Neural progenitor cell (in vitro differentiated cells): ENCODE results near the gene LIPC.

Experiments used
- CTCF ChIP-seq: fragments of 200-600 bp; sonication (generic); IDR thresholded peaks from 2 replicates; pipeline ENCODE4 v1.5.1; 2017; ENCODE audit warnings: antibody characterized with exemption, mild to moderate bottlenecking
- EZH2 ChIP-seq: fragments of 200-600 bp; sonication (generic); IDR thresholded peaks from 2 replicates; pipeline ENCODE4 v1.6.1; 2017; ENCODE audit warnings: antibody characterized with exemption, mild to moderate bottlenecking, moderate library complexity

- no peak for TF ChIP-seq CTCF
- TF ChIP-seq EZH2: no peak
Measured at GRCh38 chr15:58483376-58483775, 51.6 kb downstream of the LIPC start.
